ENCODE results near the gene C1QTNF9B.
"Not testable (repeated sequence)": the region's sequence is repeated elsewhere in the genome, so short reads cannot be mapped to it uniquely, and the experiment has no call there.

C1QTNF9B gene

GRCh38 chr13:23909606-23910005 is 12.3 kb upstream of the C1QTNF9B start:
- H3K9me3 ChIP-seq (ENCODE audit: insufficient read depth, low read length), result no peaks in the 10 kb centered on the region
- H3K4me3 ChIP-seq (ENCODE audit: insufficient read length, low read depth), result no peak overlapping the region
- H3K4me1 ChIP-seq (ENCODE audit: insufficient read depth, insufficient read length), result no peaks in the 10 kb centered on the region
- DNase-seq (ENCODE audit: low read depth, low spot score), result no peak
- no peaks in the 10 kb centered on the region for H3K36me3 ChIP-seq (ENCODE audit: insufficient read depth, insufficient read length, low read length)
- H3K9ac ChIP-seq (ENCODE audit: insufficient read length, low read depth), result no peak overlapping the region
- H3K27me3 ChIP-seq (ENCODE audit: insufficient read depth, insufficient read length), result no peaks in the 10 kb centered on the region
- TF ChIP-seq ZNF274 (IDR thresholded peaks at IDR 0.05; ENCODE audit: low read depth, low read length), result no peak
- TF ChIP-seq SUZ12 (IDR thresholded peaks at IDR 0.05; ENCODE audit: extremely low read depth, insufficient read depth, insufficient read length), result no peak
- TF ChIP-seq YY1 (IDR thresholded peaks at IDR 0.05; ENCODE audit: insufficient read depth, insufficient read length), result no peak

DNA sequence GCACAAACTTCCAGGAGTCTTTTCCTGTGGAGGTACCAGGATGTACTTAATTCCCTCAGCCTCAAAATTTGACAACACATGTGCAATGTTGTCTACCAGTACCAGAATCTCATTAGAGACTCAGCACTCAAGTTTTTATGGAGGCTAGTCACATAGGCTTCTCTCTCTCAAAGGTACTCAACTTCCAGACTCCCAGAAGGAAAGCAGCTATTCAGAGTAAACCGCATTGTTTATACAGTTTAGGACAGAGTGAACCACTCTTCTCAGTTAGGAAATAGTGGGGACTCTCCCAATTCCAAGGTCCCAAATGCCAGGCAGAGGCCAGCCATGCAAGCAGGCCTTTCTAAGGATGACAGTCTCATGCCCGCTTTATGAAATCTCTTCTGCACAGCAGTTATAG is 8.5 kb upstream of the C1QTNF9B start:
- DNase-seq (ENCODE audit: low read depth, low spot score), result no peak
- Histone ChIP-seq H3K9ac (ENCODE audit: insufficient read length, low read depth) (no peak overlapping the region), H3K4me3 (ENCODE audit: insufficient read length, low read depth) (no peak overlapping the region), H3K36me3 (ENCODE audit: insufficient read depth, insufficient read length, low read length) (no peaks in the 10 kb centered on the region), H3K4me1 (ENCODE audit: insufficient read depth, insufficient read length) (no peaks in the 10 kb centered on the region), H3K27me3 (ENCODE audit: insufficient read depth, insufficient read length) (no peaks in the 10 kb centered on the region), H3K9me3 (ENCODE audit: insufficient read depth, low read length) (no peaks in the 10 kb centered on the region)
- TF ChIP-seq SUZ12 (IDR thresholded peaks at IDR 0.05; ENCODE audit: extremely low read depth, insufficient read depth, insufficient read length) (no peak), ZNF274 (IDR thresholded peaks at IDR 0.05; ENCODE audit: low read depth, low read length) (no peak), YY1 (IDR thresholded peaks at IDR 0.05; ENCODE audit: insufficient read depth, insufficient read length) (no peak)

DNA sequence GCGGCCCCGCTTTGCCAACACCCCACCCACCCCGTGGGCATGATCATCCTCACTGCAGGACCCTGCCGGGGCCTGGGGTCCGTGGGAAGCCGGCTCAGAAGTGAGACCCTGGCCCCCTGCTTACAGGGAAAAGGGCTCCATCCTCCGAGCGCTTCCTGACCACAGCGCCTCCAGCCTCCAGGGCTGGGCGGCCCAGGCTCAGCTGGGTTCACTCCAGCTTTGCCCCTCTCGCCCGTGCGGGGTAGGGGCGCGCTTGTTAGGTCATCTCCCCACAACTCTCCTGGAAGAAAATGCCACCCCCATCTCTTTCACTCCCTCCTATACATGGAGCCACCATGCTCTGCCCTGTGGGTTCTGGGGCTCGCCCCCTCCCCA is 6.6 kb upstream of the C1QTNF9B start:
- Histone ChIP-seq H3K9me3 (ENCODE audit: insufficient read depth, low read length) (no peaks in the 10 kb centered on the region), H3K27me3 (ENCODE audit: insufficient read depth, insufficient read length) (no peaks in the 10 kb centered on the region), H3K4me3 (ENCODE audit: insufficient read length, low read depth) (peak overlapping the region; percentile 8), H3K4me1 (ENCODE audit: insufficient read depth, insufficient read length) (no peaks in the 10 kb centered on the region), H3K36me3 (ENCODE audit: insufficient read depth, insufficient read length, low read length) (no peaks in the 10 kb centered on the region), H3K9ac (ENCODE audit: insufficient read length, low read depth) (no peak overlapping the region)
- no peak for TF ChIP-seq SUZ12 (IDR thresholded peaks at IDR 0.05; ENCODE audit: extremely low read depth, insufficient read depth, insufficient read length)
- no peak for TF ChIP-seq YY1 (IDR thresholded peaks at IDR 0.05; ENCODE audit: insufficient read depth, insufficient read length)
- TF ChIP-seq ZNF274 (IDR thresholded peaks at IDR 0.05; ENCODE audit: low read depth, low read length), result no peak
- DNase-seq (ENCODE audit: low read depth, low spot score), result no peak

GRCh38 chr13:23902975-23903905 is 5.9 kb upstream of the C1QTNF9B start:
- Histone ChIP-seq H3K9ac (ENCODE audit: insufficient read length, low read depth) (no peak overlapping the region), H3K4me1 (ENCODE audit: insufficient read depth, insufficient read length) (no peaks in the 10 kb centered on the region), H3K4me3 (ENCODE audit: insufficient read length, low read depth) (peak overlapping the region; percentile 8), H3K9me3 (ENCODE audit: insufficient read depth, low read length) (no peaks in the 10 kb centered on the region), H3K36me3 (ENCODE audit: insufficient read depth, insufficient read length, low read length) (no peaks in the 10 kb centered on the region), H3K27me3 (ENCODE audit: insufficient read depth, insufficient read length) (no peaks in the 10 kb centered on the region)
- no peak for TF ChIP-seq YY1 (IDR thresholded peaks at IDR 0.05; ENCODE audit: insufficient read depth, insufficient read length)
- TF ChIP-seq ZNF274 (IDR thresholded peaks at IDR 0.05; ENCODE audit: low read depth, low read length), result no peak
- no peak for TF ChIP-seq SUZ12 (IDR thresholded peaks at IDR 0.05; ENCODE audit: extremely low read depth, insufficient read depth, insufficient read length)
- no peak for DNase-seq (ENCODE audit: low read depth, low spot score)

- Histone ChIP-seq H3K4me1 (ENCODE audit: insufficient read depth, insufficient read length) (no peaks in the 10 kb centered on the region), H3K36me3 (ENCODE audit: insufficient read depth, insufficient read length, low read length) (no peaks in the 10 kb centered on the region), H3K9ac (ENCODE audit: insufficient read length, low read depth) (no peak overlapping the region), H3K9me3 (ENCODE audit: insufficient read depth, low read length) (no peaks in the 10 kb centered on the region), H3K4me3 (ENCODE audit: insufficient read length, low read depth) (no peak overlapping the region), H3K27me3 (ENCODE audit: insufficient read depth, insufficient read length) (no peaks in the 10 kb centered on the region)
- TF ChIP-seq SUZ12 (IDR thresholded peaks at IDR 0.05; ENCODE audit: extremely low read depth, insufficient read depth, insufficient read length), result no peak
- no peak for TF ChIP-seq ZNF274 (IDR thresholded peaks at IDR 0.05; ENCODE audit: low read depth, low read length)
- TF ChIP-seq YY1 (IDR thresholded peaks at IDR 0.05; ENCODE audit: insufficient read depth, insufficient read length), result no peak
- no peak for DNase-seq (ENCODE audit: low read depth, low spot score)
These were observed 4.1 kb upstream of the C1QTNF9B start for GRCh38 chr13:23901365-23901764.

DNA sequence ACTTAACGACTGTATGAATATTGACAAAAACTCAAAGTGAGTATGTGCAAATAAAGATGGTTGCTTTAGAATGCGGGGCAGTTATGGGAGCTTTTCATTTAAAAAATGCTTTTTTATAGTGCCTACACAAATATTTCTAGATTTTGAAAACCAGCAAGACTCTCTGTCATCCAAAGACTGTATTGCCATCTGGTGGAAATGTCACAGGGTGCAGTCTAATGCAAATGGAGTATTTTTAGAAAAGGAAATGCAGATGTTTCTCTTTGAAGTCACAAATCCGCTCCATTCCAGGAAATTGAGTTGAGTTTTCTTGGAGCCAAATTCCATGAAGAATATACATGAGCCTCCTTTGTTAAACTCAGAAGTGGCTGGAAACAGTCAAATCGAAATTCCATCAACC is 2.3 kb upstream of the C1QTNF9B start:
- H3K36me3 ChIP-seq (ENCODE audit: insufficient read depth, insufficient read length, low read length), result no peaks in the 10 kb centered on the region
- H3K4me1 ChIP-seq (ENCODE audit: insufficient read depth, insufficient read length), result no peaks in the 10 kb centered on the region
- H3K27me3 ChIP-seq (ENCODE audit: insufficient read depth, insufficient read length), result no peaks in the 10 kb centered on the region
- H3K9ac ChIP-seq (ENCODE audit: insufficient read length, low read depth), result no peak overlapping the region
- no peak for DNase-seq (ENCODE audit: low read depth, low spot score)
- TF ChIP-seq SUZ12 (IDR thresholded peaks at IDR 0.05; ENCODE audit: extremely low read depth, insufficient read depth, insufficient read length) (no peak), YY1 (IDR thresholded peaks at IDR 0.05; ENCODE audit: insufficient read depth, insufficient read length) (no peak), ZNF274 (IDR thresholded peaks at IDR 0.05; ENCODE audit: low read depth, low read length) (no peak)
- no peaks in the 10 kb centered on the region for H3K9me3 ChIP-seq (ENCODE audit: insufficient read depth, low read length)
- H3K4me3 ChIP-seq (ENCODE audit: insufficient read length, low read depth), result no peak overlapping the region

DNA sequence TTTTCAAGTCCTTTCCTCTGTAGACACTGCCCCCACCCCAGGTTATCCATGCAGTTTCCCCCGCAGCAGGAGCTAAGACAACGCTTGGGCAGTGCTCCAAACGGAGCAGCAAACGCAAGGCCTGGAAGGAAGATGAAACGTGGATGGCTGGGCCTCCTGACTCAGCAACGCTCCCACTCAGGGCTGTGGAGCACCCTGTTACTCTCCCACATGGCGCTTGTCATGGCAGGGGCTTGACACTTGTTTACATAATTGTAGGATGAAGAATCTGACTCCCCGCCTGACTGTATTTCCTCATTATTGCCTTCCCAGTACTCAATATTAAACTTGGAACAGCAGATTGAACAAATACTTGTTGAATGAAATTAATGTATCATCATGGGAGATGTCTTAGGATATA is 799 bp upstream of the C1QTNF9B start:
- TF ChIP-seq ZNF274 (IDR thresholded peaks at IDR 0.05; ENCODE audit: low read depth, low read length), result no peak
- Histone ChIP-seq H3K4me3 (ENCODE audit: insufficient read length, low read depth) (no peak overlapping the region), H3K9me3 (ENCODE audit: insufficient read depth, low read length) (no peaks in the 10 kb centered on the region), H3K27me3 (ENCODE audit: insufficient read depth, insufficient read length) (no peaks in the 10 kb centered on the region), H3K4me1 (ENCODE audit: insufficient read depth, insufficient read length) (no peaks in the 10 kb centered on the region), H3K9ac (ENCODE audit: insufficient read length, low read depth) (no peak overlapping the region), H3K36me3 (ENCODE audit: insufficient read depth, insufficient read length, low read length) (no peaks in the 10 kb centered on the region)
- DNase-seq (ENCODE audit: low read depth, low spot score), result no peak

DNA sequence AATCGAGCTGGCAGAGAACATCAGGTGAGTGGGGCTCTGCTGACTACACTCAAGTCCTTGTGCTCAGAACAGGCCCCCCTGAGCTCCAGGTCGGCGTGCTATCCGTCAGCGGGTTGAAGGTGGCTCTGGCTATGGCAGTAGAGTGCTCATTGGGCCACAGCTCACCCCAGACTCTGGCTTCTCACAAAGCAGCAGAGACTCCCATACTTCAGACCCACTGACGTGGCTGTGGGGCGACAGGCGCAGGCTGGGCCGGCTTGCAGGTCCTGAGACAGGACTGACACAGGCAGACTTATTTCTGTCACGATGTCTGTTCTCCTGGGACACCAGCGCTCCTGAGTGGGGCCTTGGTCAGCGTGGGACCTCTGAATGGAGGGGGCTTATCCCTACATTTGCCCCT is 2.6 kb downstream of the C1QTNF9B start:
- not testable (repeated sequence) for H3K9me3 ChIP-seq (ENCODE audit: insufficient read depth, low read length); H3K36me3 ChIP-seq (ENCODE audit: insufficient read depth, insufficient read length, low read length); H3K9ac ChIP-seq (ENCODE audit: insufficient read length, low read depth); DNase-seq (ENCODE audit: low read depth, low spot score); H3K4me1 ChIP-seq (ENCODE audit: insufficient read depth, insufficient read length); H3K27me3 ChIP-seq (ENCODE audit: insufficient read depth, insufficient read length); H3K4me3 ChIP-seq (ENCODE audit: insufficient read length, low read depth)

DNA sequence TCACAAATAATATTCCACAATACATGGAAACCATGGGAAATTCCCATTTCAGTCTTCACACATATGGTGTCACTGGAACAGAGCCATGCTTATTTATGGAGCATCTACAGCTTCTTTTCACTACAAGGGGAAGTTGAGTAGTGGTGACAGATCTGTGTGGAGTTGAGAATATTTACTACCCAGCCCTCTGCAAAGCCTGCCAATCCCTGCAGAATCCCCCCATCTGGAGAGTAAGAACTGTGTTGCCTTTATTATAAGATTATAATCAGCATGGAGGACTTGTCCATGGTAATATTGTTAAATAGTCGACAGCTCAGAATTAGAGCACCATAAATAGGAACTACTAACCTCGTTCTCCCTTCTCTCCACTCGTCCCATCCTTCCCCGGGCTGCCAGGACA is 3.5 kb downstream of the C1QTNF9B start:
- not testable (repeated sequence) for DNase-seq (ENCODE audit: low read depth, low spot score); H3K4me1 ChIP-seq (ENCODE audit: insufficient read depth, insufficient read length); H3K36me3 ChIP-seq (ENCODE audit: insufficient read depth, insufficient read length, low read length); H3K27me3 ChIP-seq (ENCODE audit: insufficient read depth, insufficient read length); H3K4me3 ChIP-seq (ENCODE audit: insufficient read length, low read depth); H3K9ac ChIP-seq (ENCODE audit: insufficient read length, low read depth); H3K9me3 ChIP-seq (ENCODE audit: insufficient read depth, low read length)
